IgD-negative memory B cell (primary cell): Measurements from ENCODE around the gene SLC26A1. TPM values are rescaled to one million over a fixed set of nuclear protein-coding genes. Genes with fewer than 3 reads are reported as not detected.

Source experiments
- H3K27ac Mint-ChIP-seq, 3 donors: one replicate each; pipeline ENCODE4 v1.8.0; 2020 to 2022; ENCODE audit warnings: mild to moderate bottlenecking in 3 of 3, mixed read lengths in 3 of 3, moderate library complexity in 1 of 3
- H3K27me3 Mint-ChIP-seq: one replicate; pipeline ENCODE4 v1.8.0; 2021; ENCODE audit warnings: mixed read lengths
- H3K36me3 Mint-ChIP-seq: one replicate; pipeline ENCODE4 v1.8.0; 2020; ENCODE audit warnings: mild to moderate bottlenecking, mixed read lengths
- H3K4me1 Mint-ChIP-seq, 3 donors: one replicate each; pipeline ENCODE4 v1.8.0; 2020 to 2022; ENCODE audit warnings: mixed read lengths in 3 of 3, mild to moderate bottlenecking in 1 of 3
- H3K4me3 Mint-ChIP-seq, 4 donors: one replicate each; pipeline ENCODE4 v1.8.0; 2020 to 2022; ENCODE audit warnings: mild to moderate bottlenecking in 4 of 4, mixed read lengths in 4 of 4, moderate library complexity in 3 of 4
- H3K9me3 Mint-ChIP-seq, 3 donors: one replicate each; pipeline ENCODE4 v1.8.0; 2020 to 2021; ENCODE audit warnings: mixed read lengths in 3 of 3, mild to moderate bottlenecking in 1 of 3
- polyA plus RNA-seq: library from polyadenylated mRNA; unstranded; fragments of 300-500 nt; fragmentation: Illumina TruSeq; gene quantifications from one replicate; pipeline ENCODE4 v1.2.3, GENCODE V29; 2021

SLC26A1 gene
- polyA plus RNA-seq, 1 donor from 2014 or later: 0.70 TPM

DNA sequence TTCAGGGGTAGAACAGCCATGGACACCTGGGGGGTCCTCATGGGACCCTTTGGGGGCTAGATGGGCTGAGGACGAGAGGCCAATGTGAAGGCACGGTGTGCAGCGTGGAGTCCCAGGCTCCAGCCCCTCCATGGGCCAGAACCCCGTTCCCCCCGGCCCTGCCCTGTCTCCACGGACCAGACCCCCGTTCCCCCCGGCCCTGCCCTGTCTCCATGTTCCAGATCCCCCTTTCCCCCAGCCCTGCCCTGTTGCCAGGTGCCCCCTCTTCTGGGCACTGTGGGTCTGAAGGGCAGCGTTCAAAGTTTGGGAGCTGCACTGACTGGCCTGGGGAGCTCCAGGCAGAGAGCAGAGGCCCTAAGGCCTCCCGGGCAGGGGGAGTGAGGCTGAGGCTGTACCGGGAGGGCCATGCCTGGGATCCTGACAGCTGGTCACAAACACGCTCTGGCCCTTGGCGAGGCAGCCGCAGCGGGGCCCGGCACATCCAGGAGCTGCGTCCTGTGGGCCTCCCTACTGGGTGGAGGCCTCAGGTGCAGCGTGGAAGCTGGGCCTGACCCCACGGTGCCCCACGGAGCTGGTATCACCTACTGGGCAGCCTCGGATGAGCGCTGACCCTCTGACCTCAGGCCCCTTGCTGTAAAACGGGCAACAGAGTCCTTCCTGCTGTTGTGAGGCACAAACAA is 28.7 kb downstream of the SLC26A1 start:
- Mint-ChIP-seq H3K27me3 (peaks cover 2% of the 10 kb centered on the region), H3K36me3 (no peaks in the 10 kb centered on the region), H3K4me3 (no peak overlapping the region), H3K9me3 (no peaks in the 10 kb centered on the region), H3K27ac (no peak overlapping the region), H3K4me1 (no peaks in the 10 kb centered on the region)

DNA sequence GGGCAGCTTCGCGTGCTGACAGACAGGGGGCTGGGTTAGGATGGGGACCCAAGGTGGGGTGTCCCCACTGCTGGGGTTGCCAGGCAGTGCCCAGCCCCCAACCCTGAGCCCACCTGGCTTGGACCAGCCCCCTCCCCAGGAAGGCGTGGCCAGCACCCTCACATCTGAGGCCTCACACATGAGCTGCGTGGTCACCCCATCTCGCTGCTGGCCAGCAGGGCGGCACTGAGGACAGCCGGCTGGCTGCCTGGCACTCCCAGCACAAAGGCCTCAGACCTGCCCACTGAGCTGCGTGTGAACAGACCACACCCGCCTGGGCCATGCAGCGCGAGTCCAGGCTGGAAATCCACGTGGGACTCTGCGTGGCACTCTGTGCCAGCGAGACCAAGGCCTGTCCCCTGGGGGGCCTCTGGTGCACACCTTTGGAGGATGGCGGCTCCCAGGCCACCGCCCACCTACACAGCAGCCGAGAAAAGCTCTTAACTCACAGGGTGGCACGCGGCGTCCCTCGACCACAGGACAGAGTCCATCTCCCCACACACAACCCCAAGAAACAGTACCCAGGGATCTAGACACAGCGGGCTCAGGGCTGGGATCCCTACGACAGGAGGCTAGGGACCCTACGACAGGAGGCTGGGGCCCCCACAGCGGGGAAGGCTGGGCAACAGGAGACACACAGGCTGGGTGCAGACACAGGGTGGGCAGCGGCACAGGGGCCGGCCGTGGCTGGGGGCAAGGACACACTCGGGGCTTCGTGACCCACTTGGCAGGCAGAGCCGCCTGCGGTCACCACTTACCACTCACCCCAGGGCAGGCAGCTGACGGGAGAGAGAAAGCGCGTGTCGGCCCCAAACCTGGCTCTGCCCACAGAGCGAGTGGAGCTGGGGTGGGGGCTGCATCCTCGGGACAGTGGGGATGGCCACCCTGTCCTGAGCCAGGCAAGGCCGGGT is 29.7 kb downstream of the SLC26A1 start:
- no peaks in the 10 kb centered on the region for H3K4me1 Mint-ChIP-seq
- peaks cover 0 to 2% (median 0%) of the 10 kb centered on the region in 3 donors for H3K9me3 Mint-ChIP-seq
- H3K27ac Mint-ChIP-seq: no peak overlapping the region
- no peaks in the 10 kb centered on the region for H3K36me3 Mint-ChIP-seq
- H3K4me3 Mint-ChIP-seq: no peak overlapping the region
- no peaks in the 10 kb centered on the region for H3K27me3 Mint-ChIP-seq

DNA sequence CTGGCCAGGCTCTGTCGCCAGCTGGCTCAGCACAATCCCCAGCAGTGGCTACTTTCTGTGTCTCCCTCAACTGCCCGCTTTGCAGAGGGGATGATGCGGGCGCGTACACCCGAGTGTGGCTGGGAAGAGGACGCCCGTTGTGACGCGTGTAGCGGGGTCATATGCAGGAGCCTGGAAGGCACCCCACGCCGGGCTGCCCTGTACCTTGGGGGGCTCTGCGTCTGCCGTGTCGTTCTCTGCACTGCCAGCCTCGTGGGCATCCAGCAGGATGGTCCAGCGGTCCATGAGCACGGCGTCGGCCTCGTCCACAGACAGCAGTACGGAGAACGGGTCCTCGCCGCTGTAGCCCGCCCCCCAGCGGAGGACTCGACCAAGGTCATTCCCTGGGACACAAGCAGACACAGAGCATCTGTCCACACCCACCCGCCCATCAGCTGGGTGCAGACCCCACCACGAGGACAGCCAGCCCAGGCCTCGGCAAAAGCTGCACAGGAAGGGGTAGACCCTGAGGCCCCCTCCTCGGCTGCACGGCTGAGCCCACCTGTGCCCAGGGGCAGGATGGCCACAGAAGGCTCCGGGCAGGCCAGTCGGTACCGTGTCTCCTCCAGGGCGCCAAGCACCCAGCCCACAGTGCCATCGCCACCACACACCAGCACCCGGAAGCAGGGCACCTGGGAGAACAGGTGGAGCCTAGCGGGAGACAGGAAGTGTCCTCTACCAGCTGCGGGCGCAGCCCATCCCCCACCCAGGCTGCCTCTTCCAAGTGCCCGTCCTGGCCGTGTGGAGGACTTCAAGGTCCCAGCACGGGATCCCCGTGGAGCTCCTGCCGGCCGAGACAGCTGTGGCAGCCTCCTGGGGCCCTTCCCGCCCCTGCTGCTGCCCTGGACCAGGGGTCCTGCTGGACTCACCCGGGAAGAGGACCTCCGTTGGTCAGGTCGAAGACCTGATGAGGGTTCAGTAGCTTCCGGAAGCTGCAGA is 30.7 kb downstream of the SLC26A1 start:
- no peaks in the 10 kb centered on the region for H3K27me3 Mint-ChIP-seq
- peak overlapping the region in 1 of 3 donors; percentile 39 for H3K27ac Mint-ChIP-seq

DNA sequence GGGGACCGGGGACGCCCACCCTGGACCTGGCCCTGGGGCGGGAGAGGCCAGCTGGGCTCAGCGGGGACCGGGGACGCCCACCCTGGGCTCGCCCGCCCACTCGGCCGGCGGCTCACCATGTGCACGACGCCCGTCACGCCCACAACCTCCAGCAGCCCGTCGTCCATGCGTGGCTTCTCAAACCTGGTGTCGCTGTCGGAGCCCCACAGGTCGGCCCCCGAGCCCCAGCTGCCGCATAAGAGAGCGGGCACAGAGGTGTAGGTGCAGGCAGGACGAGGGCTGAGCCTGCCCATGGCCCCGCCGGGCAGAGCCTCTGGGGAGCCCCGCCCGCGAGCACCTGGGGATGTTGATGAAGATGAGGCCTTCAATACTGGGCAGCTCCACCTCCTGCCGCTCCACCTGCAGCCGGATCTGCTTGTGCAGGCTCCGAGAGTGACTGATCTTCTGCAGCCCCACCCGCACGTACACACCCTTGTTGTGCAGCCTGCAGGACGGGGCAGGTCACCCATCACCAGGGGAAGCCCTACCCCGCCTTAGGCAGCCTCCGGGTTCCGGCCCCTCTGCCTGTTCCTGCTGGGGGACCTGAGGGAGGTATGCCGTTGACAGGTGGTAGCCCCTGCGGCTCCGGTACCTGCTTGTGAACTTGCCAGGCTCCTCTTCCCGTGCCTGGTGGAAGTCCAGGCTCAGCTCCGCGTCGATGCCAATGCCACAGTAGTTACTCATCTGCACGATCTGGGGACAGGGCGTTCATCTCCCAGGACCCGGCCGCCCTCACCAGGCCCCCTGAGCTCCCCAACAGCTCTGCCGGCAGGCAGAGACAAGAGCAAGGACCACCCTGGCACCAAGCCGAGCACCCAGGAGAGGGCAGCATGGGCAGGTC is 31.6 kb downstream of the SLC26A1 start:
- Mint-ChIP-seq H3K9me3 (peaks cover 0 to 2% (median 0%) of the 10 kb centered on the region in 3 donors), H3K4me1 (no peaks in the 10 kb centered on the region), H3K27ac (peak overlapping the region in 2 of 3 donors; percentile 28 to 39)

More for the DNA sequence above, 30.7 kb downstream of the SLC26A1 start:
- no peaks in the 10 kb centered on the region for H3K36me3 Mint-ChIP-seq
- no peaks in the 10 kb centered on the region for H3K4me1 Mint-ChIP-seq
- H3K4me3 Mint-ChIP-seq: no peak overlapping the region
- peaks cover 0 to 2% (median 0%) of the 10 kb centered on the region in 3 donors for H3K9me3 Mint-ChIP-seq

DNA sequence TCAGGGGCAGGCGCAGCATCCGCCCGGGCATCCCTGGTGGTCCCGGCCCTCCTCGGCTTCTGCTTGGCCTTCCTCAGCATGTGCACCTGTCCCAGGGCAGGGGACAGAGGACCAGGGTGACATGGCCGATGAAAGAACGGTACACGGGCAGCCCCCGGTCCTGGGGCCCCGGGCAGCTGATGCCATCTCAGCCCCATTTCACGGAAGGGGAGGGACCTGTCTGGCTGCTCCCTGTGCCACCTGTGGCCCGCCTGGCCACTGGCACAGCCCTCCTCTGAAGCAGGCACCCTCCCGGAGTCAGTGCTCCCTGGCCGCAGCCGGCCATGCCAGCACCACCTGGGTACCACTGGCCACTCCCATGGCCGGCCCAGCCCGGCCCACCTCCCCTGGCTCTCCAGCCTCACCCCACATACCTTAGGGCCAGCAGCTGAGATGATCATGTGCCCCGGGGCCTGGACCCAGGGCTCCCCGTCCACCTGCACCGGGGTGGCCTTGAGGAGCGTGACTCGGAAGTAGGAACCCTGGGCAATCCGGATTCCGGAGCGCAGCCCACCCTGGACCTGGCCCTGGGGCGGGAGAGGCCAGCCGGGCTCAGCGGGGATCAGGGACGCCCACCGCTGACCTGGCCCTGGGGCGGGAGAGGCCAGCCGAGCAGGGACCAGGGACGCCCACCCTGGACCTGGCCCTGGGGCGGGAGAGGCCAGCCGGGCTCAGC is 32.4 kb downstream of the SLC26A1 start:
- peaks cover 0 to 2% (median 0%) of the 10 kb centered on the region in 3 donors for H3K9me3 Mint-ChIP-seq
- no peaks in the 10 kb centered on the region for H3K4me1 Mint-ChIP-seq

More for the DNA sequence above, 31.6 kb downstream of the SLC26A1 start:
- peak overlapping the region in 1 of 4 donors; percentile 12 for H3K4me3 Mint-ChIP-seq
- no peaks in the 10 kb centered on the region for H3K27me3 Mint-ChIP-seq
- peaks cover 2% of the 10 kb centered on the region for H3K36me3 Mint-ChIP-seq

DNA sequence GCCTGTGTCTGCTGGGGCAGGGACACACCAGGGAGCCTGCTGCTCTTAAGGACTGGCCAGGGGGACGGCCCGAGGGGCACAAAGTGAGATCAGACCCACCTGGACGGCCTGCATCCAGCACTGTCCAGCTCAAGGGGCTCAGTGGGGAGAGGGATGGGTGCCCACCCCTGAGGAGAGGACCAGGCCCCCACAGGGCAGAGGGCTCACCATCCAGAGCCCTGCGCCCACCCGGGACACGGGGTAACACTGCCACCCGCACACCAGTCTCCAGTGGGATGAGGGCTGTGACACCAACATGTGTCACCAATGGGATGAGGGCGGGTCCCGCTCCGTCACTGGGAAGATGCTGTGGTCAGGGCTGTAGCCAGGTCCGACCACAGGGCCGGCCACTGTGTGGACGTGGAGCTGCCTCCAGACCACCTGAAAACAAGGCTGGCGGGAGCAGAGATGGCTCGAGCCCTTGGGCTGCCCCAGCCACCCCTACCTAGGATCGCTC is 33.0 kb downstream of the SLC26A1 start:
- no peaks in the 10 kb centered on the region for H3K27me3 Mint-ChIP-seq
- peaks cover 0 to 2% (median 0%) of the 10 kb centered on the region in 3 donors for H3K9me3 Mint-ChIP-seq
- H3K27ac Mint-ChIP-seq: no peak overlapping the region
- H3K36me3 Mint-ChIP-seq: peaks cover 2% of the 10 kb centered on the region
- no peaks in the 10 kb centered on the region for H3K4me1 Mint-ChIP-seq
- no peak overlapping the region for H3K4me3 Mint-ChIP-seq

More for the DNA sequence above, 32.4 kb downstream of the SLC26A1 start:
- Mint-ChIP-seq H3K27me3 (no peaks in the 10 kb centered on the region), H3K27ac (no peak overlapping the region), H3K36me3 (peaks cover 2% of the 10 kb centered on the region), H3K4me3 (no peak overlapping the region)

DNA sequence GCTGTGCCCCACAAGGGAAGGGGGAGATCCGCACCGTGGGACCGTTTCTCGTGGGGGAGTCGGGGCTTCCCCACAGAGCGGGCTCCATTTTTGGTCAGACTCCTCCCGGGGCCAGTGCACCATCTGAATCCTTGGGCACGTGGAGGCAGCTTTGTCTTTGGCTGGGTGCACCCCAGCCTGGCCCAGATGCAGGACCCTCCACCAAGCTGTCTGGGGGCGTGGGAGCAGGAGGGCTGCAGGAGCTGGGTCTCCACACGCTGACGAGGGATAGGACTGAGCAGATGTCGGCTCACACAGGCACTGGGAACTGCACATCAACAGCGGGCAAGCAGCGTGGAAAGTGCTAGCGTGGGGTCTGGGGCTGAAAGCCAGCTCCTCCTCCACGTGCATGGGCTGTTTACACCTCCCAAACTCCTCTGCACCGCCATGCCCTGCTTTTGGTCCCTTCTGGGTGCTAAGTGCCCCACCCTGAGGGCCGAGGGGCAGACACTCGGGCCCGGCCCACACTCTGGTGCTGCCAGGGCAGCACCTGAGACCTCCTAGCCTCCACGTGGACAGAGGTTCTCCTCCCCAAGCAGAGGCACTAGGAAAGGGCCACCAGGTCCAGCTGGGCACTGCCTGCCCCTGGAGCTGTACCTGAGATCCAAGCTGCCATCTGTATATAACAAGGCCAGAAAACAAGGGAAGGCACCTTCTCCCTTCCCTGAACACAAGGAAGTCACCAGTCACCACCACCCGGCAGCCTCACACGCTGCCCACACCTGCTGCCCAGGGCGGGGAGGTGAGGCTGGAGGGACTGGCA is 33.7 kb downstream of the SLC26A1 start:
- H3K9me3 Mint-ChIP-seq: peaks cover 0 to 2% (median 0%) of the 10 kb centered on the region in 3 donors
- H3K27me3 Mint-ChIP-seq: no peaks in the 10 kb centered on the region
- peak overlapping the region in 1 of 4 donors; percentile 12 for H3K4me3 Mint-ChIP-seq
- peaks cover 5% of the 10 kb centered on the region for H3K36me3 Mint-ChIP-seq
- H3K4me1 Mint-ChIP-seq: no peaks in the 10 kb centered on the region
- no peak overlapping the region for H3K27ac Mint-ChIP-seq

DNA sequence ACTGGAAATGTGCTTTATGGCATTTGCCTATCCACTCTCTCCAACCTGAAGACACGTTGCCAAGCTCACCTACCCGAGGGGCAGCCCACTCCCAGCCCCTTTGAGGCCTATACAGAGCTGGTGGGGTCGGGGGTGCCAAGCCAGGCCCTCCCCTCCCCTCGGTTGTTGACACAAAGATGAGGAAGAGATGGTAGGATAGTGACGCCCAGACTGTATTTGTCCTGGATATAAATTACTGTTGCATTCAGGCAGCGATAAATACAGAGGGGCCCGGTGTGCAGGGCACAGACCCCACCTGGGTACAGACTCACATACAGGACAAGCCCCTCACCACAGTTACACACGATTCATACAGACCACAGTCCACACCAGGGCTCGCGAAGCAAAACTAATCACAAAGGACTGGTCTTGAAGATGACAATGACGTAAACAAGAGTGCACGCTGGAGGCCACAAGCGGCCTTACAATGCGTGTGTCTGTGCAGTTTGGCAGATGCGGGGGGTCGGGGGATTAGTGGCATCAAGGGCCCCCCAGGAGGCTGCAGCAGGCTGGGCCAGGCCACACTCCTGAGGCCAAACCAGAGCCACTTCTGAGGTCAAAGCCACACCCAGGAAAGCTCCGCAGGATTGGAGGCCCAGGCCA is 34.4 kb downstream of the SLC26A1 start:
- peak overlapping the region in 1 of 4 donors; percentile 39 for H3K4me3 Mint-ChIP-seq
- H3K36me3 Mint-ChIP-seq: peaks cover 5% of the 10 kb centered on the region
- peak overlapping the region in 1 of 3 donors; percentile 56 for H3K27ac Mint-ChIP-seq

DNA sequence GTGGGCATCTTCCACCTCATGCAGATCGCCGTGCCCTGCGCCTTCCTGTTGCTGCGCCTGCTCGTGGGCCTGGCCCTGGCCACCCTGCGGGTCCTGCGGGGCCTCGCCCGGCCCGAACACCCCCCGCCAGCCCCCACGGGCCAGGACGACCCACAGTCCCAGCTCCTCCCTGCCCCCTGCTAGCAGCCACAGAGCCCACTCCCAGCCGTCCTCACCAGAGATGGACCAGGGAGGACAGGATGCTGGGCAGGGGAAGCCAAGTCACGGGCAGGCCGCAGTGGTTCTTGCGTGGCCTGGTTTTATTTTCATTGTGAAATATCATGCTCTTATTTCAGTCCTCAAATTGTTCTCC is 34.9 kb downstream of the SLC26A1 start:
- Mint-ChIP-seq H3K4me3 (no peak overlapping the region), H3K36me3 (peaks cover 5% of the 10 kb centered on the region), H3K4me1 (no peaks in the 10 kb centered on the region), H3K27me3 (no peaks in the 10 kb centered on the region), H3K9me3 (peaks cover 0 to 2% (median 0%) of the 10 kb centered on the region in 3 donors), H3K27ac (peak overlapping the region in 1 of 3 donors; percentile 56)

More for the DNA sequence above, 34.4 kb downstream of the SLC26A1 start:
- H3K4me1 Mint-ChIP-seq: no peaks in the 10 kb centered on the region
- H3K27me3 Mint-ChIP-seq: no peaks in the 10 kb centered on the region
- peaks cover 0 to 2% (median 0%) of the 10 kb centered on the region in 3 donors for H3K9me3 Mint-ChIP-seq

DNA sequence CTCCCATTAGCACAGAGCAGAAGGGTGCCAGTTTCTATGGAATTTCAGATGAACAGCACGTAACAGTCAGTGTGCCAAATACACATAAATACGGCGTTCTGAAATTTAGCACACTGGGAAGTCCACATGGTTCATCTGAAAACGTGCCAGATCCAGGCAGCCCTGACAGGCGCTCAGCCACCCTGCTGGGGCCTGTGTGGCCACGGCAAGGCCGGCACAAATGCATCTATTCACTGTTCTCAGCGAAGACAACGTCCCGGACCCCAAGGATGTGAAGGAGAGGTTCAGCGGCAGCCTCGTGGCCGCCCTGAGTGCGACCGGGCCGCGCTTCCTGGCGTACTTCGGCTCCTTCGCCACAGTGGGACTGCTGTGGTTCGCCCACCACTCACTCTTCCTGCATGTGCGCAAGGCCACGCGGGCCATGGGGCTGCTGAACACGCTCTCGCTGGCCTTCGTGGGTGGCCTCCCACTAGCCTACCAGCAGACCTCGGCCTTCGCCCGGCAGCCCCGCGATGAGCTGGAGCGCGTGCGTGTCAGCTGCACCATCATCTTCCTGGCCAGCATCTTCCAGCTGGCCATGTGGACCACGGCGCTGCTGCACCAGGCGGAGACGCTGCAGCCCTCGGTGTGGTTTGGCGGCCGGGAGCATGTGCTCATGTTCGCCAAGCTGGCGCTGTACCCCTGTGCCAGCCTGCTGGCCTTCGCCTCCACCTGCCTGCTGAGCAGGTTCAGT is 35.5 kb downstream of the SLC26A1 start:
- no peak overlapping the region for H3K4me3 Mint-ChIP-seq
- H3K27ac Mint-ChIP-seq: no peak overlapping the region
- H3K27me3 Mint-ChIP-seq: no peaks in the 10 kb centered on the region
- peaks cover 5% of the 10 kb centered on the region for H3K36me3 Mint-ChIP-seq
- H3K4me1 Mint-ChIP-seq: no peaks in the 10 kb centered on the region
- peaks cover 0 to 2% (median 0%) of the 10 kb centered on the region in 3 donors for H3K9me3 Mint-ChIP-seq

DNA sequence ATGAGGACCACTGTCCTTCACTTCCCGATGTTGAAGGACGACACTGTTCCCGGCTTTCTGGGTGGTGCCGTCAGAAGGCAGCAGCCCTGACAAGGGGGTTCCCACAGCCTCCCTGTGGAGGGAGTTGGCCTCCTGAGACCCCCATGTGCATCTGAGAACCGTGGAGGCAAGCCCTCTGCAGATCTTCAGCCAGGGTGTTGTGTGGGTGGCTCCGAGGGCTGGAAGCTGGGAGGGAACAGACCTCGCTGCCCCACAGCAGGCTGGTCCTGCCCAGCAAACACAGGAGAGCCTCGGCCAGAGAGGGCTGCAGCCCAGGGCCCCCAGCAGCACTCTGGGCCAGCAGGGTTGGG is 36.0 kb downstream of the SLC26A1 start:
- no peaks in the 10 kb centered on the region for H3K4me1 Mint-ChIP-seq
- H3K27ac Mint-ChIP-seq: no peak overlapping the region
- peaks cover 5% of the 10 kb centered on the region for H3K36me3 Mint-ChIP-seq
- H3K9me3 Mint-ChIP-seq: peaks cover 0 to 2% (median 0%) of the 10 kb centered on the region in 3 donors
- no peaks in the 10 kb centered on the region for H3K27me3 Mint-ChIP-seq
- H3K4me3 Mint-ChIP-seq: no peak overlapping the region
